WERI-Rb-1 (cell line): ENCODE measurements around the gene ASIC5.

Source experiments
- DNase-seq: peaks from one replicate; pipeline ENCODE4 v3.0.0-alpha.2; 2020
- H3K27ac ChIP-seq: fragments of 250-450 bp; sonication (Bioruptor Pico); 2 replicates; pipeline ENCODE4 v1.5.1; 2020; ENCODE audit warnings: mild to moderate bottlenecking, moderate library complexity
- H3K27me3 ChIP-seq: fragments of 250-450 bp; sonication (Bioruptor Pico); 2 replicates; pipeline ENCODE4 v1.5.1; 2021; ENCODE audit warnings: mild to moderate bottlenecking, low read depth, moderate library complexity; ENCODE audit not compliant: insufficient read depth, severe bottlenecking
- H3K36me3 ChIP-seq: fragments of 250-450 bp; sonication (Bioruptor Pico); 2 replicates; pipeline ENCODE4 v1.5.1; 2020; ENCODE audit warnings: mild to moderate bottlenecking, moderate library complexity
- H3K4me3 ChIP-seq: 2 replicates; pipeline ENCODE4 v1.5.1; 2011; ENCODE audit warnings: low read depth, mild to moderate bottlenecking, control low read depth, low read length
- H3K9me3 ChIP-seq: fragments of 250-450 bp; sonication (Bioruptor Pico); 2 replicates; pipeline ENCODE4 v1.5.1; 2021; ENCODE audit warnings: mild to moderate bottlenecking, moderate library complexity; ENCODE audit not compliant: severe bottlenecking
- TF ChIP-seq, protein P1 (sequence below): IDR thresholded peaks from 2 replicates; pipeline ENCODE4 v1.5.1; 2011; ENCODE audit warnings: low read depth, mild to moderate bottlenecking, control low read depth, inconsistent platforms, low read length

ASIC5 gene

DNA sequence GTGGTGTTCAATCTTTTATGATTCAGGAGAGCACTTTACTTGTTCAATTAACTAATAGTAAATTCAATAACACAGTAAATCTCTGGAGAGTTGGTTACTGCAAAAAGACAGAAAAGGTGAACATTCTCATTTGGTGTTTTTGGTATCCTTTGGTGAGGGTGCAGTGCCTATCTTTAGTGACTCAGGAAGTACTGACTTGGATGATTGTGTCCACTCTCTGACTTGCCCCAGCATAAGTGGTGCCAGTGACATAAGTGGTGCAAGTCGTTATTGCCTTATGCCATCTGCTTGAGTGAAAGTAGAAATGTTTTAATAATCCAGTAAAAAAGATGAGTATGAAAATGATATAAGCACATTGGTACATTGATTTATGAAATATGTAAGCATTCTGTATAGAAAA is 80.2 kb downstream of the ASIC5 start:
- no peaks in the 10 kb centered on the region for H3K36me3 ChIP-seq
- H3K27ac ChIP-seq = no peak overlapping the region
- DNase-seq = no peak
- H3K27me3 ChIP-seq = no peaks in the 10 kb centered on the region
- TF ChIP-seq, protein P1, sequence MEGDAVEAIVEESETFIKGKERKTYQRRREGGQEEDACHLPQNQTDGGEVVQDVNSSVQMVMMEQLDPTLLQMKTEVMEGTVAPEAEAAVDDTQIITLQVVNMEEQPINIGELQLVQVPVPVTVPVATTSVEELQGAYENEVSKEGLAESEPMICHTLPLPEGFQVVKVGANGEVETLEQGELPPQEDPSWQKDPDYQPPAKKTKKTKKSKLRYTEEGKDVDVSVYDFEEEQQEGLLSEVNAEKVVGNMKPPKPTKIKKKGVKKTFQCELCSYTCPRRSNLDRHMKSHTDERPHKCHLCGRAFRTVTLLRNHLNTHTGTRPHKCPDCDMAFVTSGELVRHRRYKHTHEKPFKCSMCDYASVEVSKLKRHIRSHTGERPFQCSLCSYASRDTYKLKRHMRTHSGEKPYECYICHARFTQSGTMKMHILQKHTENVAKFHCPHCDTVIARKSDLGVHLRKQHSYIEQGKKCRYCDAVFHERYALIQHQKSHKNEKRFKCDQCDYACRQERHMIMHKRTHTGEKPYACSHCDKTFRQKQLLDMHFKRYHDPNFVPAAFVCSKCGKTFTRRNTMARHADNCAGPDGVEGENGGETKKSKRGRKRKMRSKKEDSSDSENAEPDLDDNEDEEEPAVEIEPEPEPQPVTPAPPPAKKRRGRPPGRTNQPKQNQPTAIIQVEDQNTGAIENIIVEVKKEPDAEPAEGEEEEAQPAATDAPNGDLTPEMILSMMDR = no peak
- H3K4me3 ChIP-seq = no peak overlapping the region
- H3K9me3 ChIP-seq = no peaks in the 10 kb centered on the region

GRCh38 chr4:155784637-155785036 is 81.4 kb downstream of the ASIC5 start:
- no peaks in the 10 kb centered on the region for H3K27me3 ChIP-seq
- TF ChIP-seq, protein P1 = no peak
- no peak overlapping the region for H3K27ac ChIP-seq
- H3K36me3 ChIP-seq = no peaks in the 10 kb centered on the region
- DNase-seq = no peak
- H3K4me3 ChIP-seq = no peak overlapping the region
- H3K9me3 ChIP-seq = no peaks in the 10 kb centered on the region

DNA sequence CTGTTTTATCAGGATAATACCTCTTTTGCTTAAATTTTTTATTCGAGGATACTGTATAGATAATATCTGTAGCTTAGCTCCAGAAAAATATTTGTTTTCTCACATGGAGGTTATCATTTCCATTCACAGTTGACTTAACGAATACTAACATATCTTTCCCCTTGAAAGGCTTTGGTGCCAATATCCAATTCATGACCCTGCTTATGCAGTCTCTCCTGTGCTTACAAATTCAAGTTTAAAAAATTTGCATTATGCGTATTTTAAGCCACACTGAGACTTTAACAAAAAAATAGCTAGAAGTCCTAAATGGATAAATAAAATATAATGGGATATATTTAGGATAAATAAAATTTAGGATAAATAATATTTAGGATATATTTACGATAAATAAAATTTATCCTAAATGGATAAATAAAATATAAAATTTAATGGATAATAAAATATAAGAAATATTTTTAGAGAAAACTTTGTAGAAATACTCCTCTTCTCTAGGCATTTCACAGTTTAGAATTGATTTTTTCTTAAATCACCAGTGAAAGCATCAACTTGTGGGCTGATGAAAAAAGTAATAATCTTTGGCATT is 84.7 kb downstream of the ASIC5 start:
- Histone ChIP-seq H3K36me3 (no peaks in the 10 kb centered on the region), H3K4me3 (no peak overlapping the region), H3K9me3 (no peaks in the 10 kb centered on the region), H3K27me3 (no peaks in the 10 kb centered on the region), H3K27ac (no peak overlapping the region)
- DNase-seq = no peak
- TF ChIP-seq, protein P1 = no peak

- H3K4me3 ChIP-seq = no peak overlapping the region
- TF ChIP-seq, protein P1 = no peak
- H3K9me3 ChIP-seq = no peaks in the 10 kb centered on the region
- H3K36me3 ChIP-seq = no peaks in the 10 kb centered on the region
- no peaks in the 10 kb centered on the region for H3K27me3 ChIP-seq
- no peak overlapping the region for H3K27ac ChIP-seq
- no peak for DNase-seq
Observed at GRCh38 chr4:155780775-155781174, 85.3 kb downstream of the ASIC5 start.
